ENCODE measurements around the gene HOXA6. TPM values are rescaled to one million over a fixed set of nuclear protein-coding genes. Genes with fewer than 3 reads are reported as not detected.

HOXA6 gene
- total and polyA plus RNA-seq, 2 experiments from 2014 or later, result not detected

DNA sequence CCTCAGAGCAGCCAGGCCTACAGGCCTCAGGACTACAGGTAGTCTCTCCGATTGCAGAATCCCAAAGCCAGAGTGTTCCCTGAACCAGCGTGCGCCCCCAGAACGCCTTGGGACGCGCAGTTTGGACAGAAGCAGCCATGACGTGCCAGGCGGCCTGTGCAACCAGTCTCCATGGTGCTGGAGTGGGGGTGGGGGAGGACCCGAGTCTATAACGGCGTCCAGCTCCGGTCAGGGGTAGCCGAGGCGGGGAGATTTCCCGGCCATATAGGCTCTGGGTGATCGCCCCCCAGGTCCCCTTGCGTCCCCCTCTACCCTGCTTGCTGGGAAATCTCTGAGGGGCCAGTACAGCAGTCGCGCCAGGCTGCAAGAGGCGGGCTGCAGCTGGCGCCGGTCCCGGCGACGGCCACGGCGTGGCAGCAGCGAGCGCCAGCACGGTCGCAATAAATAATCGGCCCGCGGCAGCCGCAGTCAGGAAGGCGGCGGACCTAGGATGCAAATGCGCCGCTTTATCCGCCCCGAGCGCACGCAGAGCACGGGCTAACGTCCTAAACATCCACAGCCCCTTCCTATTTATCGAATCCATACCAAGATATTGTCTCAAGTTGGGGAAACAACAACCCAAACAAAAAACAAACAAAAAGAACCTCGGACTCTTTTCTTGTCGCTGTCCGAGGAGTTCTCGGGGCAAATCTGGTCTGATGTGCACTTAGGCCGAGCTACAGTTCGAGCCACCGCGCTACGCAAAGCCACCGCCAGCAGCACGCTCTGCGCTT lies 3.2 kb upstream of the HOXA6 start:
- ATAC-seq (peak; percentile 63), DNase-seq (ENCODE audit: low spot score) (peak; percentile 85)
- Histone ChIP-seq H3K4me2 (peak overlapping the region; percentile 74), H3K36me3 (ENCODE audit: insufficient read depth) (no peaks in the 10 kb centered on the region), H3K27ac (ENCODE audit: low read depth) (no peak overlapping the region), H2AFZ (no peak overlapping the region), H3F3A (replicated peaks; ENCODE audit: low read depth) (peaks cover 43% of the 10 kb centered on the region), H4K20me1 (replicated peaks; ENCODE audit: insufficient read depth) (peaks cover 54% of the 10 kb centered on the region), H3K9me2 (ENCODE audit: insufficient read depth) (no peaks in the 10 kb centered on the region), H3K4me3 (peak overlapping the region; percentile 43), H3K27me3 (ENCODE audit: insufficient read depth) (peaks cover 100% of the 10 kb centered on the region), H3K79me2 (replicated peaks; ENCODE audit: insufficient read depth) (no peaks in the 10 kb centered on the region), H3K4me1 (ENCODE audit: insufficient read depth) (peaks cover 24% of the 10 kb centered on the region)
- Mint-ChIP-seq H3K27me3 (ENCODE audit: insufficient read depth, low read depth, poor library complexity) (peaks cover 100% of the 10 kb centered on the region), H3K4me1 (peaks cover 21% of the 10 kb centered on the region), H3K9me3 (peaks cover 26% of the 10 kb centered on the region), H3K36me3 (ENCODE audit: low read depth) (no peaks in the 10 kb centered on the region; the same call in 2 of the 3 replicates), H3K27ac (no peak overlapping the region), H3K4me3 (peak overlapping the region; percentile 50)
- TF ChIP-seq, protein P1, sequence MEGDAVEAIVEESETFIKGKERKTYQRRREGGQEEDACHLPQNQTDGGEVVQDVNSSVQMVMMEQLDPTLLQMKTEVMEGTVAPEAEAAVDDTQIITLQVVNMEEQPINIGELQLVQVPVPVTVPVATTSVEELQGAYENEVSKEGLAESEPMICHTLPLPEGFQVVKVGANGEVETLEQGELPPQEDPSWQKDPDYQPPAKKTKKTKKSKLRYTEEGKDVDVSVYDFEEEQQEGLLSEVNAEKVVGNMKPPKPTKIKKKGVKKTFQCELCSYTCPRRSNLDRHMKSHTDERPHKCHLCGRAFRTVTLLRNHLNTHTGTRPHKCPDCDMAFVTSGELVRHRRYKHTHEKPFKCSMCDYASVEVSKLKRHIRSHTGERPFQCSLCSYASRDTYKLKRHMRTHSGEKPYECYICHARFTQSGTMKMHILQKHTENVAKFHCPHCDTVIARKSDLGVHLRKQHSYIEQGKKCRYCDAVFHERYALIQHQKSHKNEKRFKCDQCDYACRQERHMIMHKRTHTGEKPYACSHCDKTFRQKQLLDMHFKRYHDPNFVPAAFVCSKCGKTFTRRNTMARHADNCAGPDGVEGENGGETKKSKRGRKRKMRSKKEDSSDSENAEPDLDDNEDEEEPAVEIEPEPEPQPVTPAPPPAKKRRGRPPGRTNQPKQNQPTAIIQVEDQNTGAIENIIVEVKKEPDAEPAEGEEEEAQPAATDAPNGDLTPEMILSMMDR (conservative IDR thresholded peaks at IDR 0.05; ENCODE audit: low read depth in 2 of 2), result peak; percentile 64 to 73
- TF ChIP-seq, protein P2, sequence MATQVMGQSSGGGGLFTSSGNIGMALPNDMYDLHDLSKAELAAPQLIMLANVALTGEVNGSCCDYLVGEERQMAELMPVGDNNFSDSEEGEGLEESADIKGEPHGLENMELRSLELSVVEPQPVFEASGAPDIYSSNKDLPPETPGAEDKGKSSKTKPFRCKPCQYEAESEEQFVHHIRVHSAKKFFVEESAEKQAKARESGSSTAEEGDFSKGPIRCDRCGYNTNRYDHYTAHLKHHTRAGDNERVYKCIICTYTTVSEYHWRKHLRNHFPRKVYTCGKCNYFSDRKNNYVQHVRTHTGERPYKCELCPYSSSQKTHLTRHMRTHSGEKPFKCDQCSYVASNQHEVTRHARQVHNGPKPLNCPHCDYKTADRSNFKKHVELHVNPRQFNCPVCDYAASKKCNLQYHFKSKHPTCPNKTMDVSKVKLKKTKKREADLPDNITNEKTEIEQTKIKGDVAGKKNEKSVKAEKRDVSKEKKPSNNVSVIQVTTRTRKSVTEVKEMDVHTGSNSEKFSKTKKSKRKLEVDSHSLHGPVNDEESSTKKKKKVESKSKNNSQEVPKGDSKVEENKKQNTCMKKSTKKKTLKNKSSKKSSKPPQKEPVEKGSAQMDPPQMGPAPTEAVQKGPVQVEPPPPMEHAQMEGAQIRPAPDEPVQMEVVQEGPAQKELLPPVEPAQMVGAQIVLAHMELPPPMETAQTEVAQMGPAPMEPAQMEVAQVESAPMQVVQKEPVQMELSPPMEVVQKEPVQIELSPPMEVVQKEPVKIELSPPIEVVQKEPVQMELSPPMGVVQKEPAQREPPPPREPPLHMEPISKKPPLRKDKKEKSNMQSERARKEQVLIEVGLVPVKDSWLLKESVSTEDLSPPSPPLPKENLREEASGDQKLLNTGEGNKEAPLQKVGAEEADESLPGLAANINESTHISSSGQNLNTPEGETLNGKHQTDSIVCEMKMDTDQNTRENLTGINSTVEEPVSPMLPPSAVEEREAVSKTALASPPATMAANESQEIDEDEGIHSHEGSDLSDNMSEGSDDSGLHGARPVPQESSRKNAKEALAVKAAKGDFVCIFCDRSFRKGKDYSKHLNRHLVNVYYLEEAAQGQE (IDR thresholded peaks at IDR 0.05; ENCODE audit: unreplicated experiment), result no peak
- TF ChIP-seq EZH2phosphoT487 (IDR thresholded peaks at IDR 0.05; ENCODE audit: unreplicated experiment) (peak; percentile 85), EZH2 (IDR thresholded peaks at IDR 0.05; ENCODE audit: low read depth, unreplicated experiment) (peak; percentile 93)

DNA sequence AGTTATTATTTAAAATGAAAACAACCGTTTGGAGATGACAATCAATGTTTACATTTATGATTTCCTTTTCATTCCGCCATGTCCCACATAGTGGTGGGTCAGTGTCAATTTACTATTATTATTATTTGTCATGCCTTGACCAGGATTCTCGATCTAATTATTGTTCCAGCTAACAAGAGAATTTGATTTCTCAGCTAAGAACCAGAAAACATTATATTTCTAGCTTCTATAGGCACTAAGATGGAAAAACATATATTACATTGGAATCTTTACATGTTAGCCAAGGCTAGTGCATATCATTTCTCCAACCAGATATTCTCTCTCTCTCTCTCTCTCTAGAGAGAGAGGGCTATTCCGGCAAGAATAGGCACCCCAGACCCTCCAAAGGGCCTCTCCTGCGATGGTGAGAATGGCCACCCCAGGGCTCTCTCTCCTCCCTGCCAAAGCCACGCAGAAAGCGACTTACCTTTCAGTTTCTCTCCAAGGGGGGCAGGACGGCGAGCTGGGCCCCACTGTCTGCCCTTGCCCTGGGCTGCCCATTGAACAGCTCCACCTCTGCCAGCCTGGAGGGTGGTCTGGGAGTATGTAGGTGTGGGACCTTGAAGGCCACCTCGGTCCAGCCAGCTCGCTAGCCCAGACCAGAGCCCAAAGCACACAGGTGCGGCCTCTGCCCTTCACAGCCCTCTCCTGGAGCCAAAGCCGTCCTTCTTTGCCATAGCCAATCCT lies 2.4 kb upstream of the HOXA6 start:
- Mint-ChIP-seq H3K4me1 (peaks cover 18% of the 10 kb centered on the region), H3K27me3 (ENCODE audit: insufficient read depth, low read depth, poor library complexity) (peaks cover 100% of the 10 kb centered on the region), H3K4me3 (peak overlapping the region; percentile 44; the same call in 2 of the 3 replicates), H3K27ac (no peak overlapping the region), H3K36me3 (ENCODE audit: low read depth) (no peaks in the 10 kb centered on the region; the same call in 2 of the 3 replicates), H3K9me3 (peaks cover 22% of the 10 kb centered on the region)
- Histone ChIP-seq H3K79me2 (replicated peaks; ENCODE audit: insufficient read depth) (no peaks in the 10 kb centered on the region), H4K20me1 (replicated peaks; ENCODE audit: insufficient read depth) (peaks cover 46% of the 10 kb centered on the region), H3K4me2 (peak overlapping the region; percentile 74), H3K27ac (ENCODE audit: low read depth) (no peak overlapping the region), H3K4me1 (ENCODE audit: insufficient read depth) (peaks cover 20% of the 10 kb centered on the region), H3K4me3 (peak overlapping the region; percentile 43; the same call in 1 of the 2 replicates), H2AFZ (no peak overlapping the region), H3F3A (replicated peaks; ENCODE audit: low read depth) (peaks cover 43% of the 10 kb centered on the region), H3K27me3 (ENCODE audit: insufficient read depth) (peaks cover 100% of the 10 kb centered on the region), H3K9me2 (ENCODE audit: insufficient read depth) (no peaks in the 10 kb centered on the region), H3K36me3 (ENCODE audit: insufficient read depth) (no peaks in the 10 kb centered on the region)
- DNase-seq (ENCODE audit: low spot score) (no peak), ATAC-seq (no peak)
- TF ChIP-seq, protein P3, sequence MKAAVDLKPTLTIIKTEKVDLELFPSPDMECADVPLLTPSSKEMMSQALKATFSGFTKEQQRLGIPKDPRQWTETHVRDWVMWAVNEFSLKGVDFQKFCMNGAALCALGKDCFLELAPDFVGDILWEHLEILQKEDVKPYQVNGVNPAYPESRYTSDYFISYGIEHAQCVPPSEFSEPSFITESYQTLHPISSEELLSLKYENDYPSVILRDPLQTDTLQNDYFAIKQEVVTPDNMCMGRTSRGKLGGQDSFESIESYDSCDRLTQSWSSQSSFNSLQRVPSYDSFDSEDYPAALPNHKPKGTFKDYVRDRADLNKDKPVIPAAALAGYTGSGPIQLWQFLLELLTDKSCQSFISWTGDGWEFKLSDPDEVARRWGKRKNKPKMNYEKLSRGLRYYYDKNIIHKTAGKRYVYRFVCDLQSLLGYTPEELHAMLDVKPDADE (IDR thresholded peaks at IDR 0.05), result no peak
- TF ChIP-seq STAT1 (IDR thresholded peaks at IDR 0.05; ENCODE audit: unreplicated experiment), result no peak
- TF ChIP-seq, protein P2 (IDR thresholded peaks at IDR 0.05; ENCODE audit: unreplicated experiment), result no peak
- no peak for TF ChIP-seq CREB1 (CRISPR knock-in tag; IDR thresholded peaks at IDR 0.05; ENCODE audit: low read depth)
- no peak for TF ChIP-seq ZNF114 (CRISPR knock-in tag; IDR thresholded peaks at IDR 0.05)

Measured in GM23338 (cell line).